Measurements from ENCODE around the gene FAM78A.

GRCh38 chr9:131279196-131279862 is 3.0 kb upstream of the FAM78A start:
- TF ChIP-seq CTCF (conservative IDR thresholded peaks at IDR 0.05; ENCODE audit: low read depth, low read length) (no peak), EZH2 (IDR thresholded peaks at IDR 0.05; ENCODE audit: low read length, unreplicated experiment) (no peak)
